RWPE1 (cell line): ENCODE data around the gene SCGB1D4.
"Not testable (repeated sequence)": the region's sequence is repeated elsewhere in the genome, so short reads cannot be mapped to it uniquely, and the experiment has no call there.

Experiments used
- CTCF ChIA-PET: fragments of 350-600 bp; sonication (Branson Sonifier 250); formaldehyde crosslinking; extraction: SDS; loops from one replicate; lab custom pipeline; 2021; lab: Yijun Ruan, JAX
- POLR2A ChIA-PET: fragments of 400-600 bp; formaldehyde crosslinking; extraction: SDS; loops from one replicate; lab custom pipeline; 2020; ENCODE audit warnings: antibody characterized with exemption; ENCODE audit not compliant: low non-redundant PET; lab: Yijun Ruan, JAX
- DNase-seq: peaks from one replicate; pipeline ENCODE4 v3.0.0; 2012; ENCODE audit warnings: low spot score
- H3K27ac ChIP-seq: fragments of 450-650 bp; 2 replicates; pipeline ENCODE4 v1.5.1; 2017
- CTCF ChIP-seq: fragments of 450-650 bp; conservative IDR thresholded peaks from 2 replicates; pipeline ENCODE4 v1.5.1; 2017; ENCODE audit warnings: low read depth, mild to moderate bottlenecking

SCGB1D4 gene

GRCh38 chr11:62338218-62338617 is 39.3 kb upstream of the SCGB1D4 start:
- no peak for DNase-seq
- no peak overlapping the region for H3K27ac ChIP-seq
- POLR2A ChIA-PET: no interaction called here
- CTCF ChIA-PET: interaction anchor here (0.6 to 1.0 kb wide), 3 partner anchors 27 to 63 kb away, joined by 3 to 4 read pairs (median 3); no protein-coding TSS in a partner anchor
- no peak for TF ChIP-seq CTCF

- no peak for TF ChIP-seq CTCF
- DNase-seq: peak; percentile 67
- ChIA-PET CTCF (interaction anchor here (0.6 to 1.0 kb wide), 6 partner anchors 27 to 362 kb away, joined by 3 to 4 read pairs (median 3); no protein-coding TSS in a partner anchor), POLR2A (no interaction called here)
- H3K27ac ChIP-seq: no peak within 1 kb of the TSS
Observed at GRCh38 chr11:62337303-62338181, 38.7 kb upstream of the SCGB1D4 start, which contains the start of gene ASRGL1. TSS of gene ASRGL1 (plus strand) at chr11:62337448. CDS start at chr11:62337978, 530 bp downstream.

- DNase-seq, H3K27ac ChIP-seq, POLR2A ChIA-PET: not testable (repeated sequence)
- CTCF ChIA-PET: interaction anchor here (0.6 to 0.8 kb wide), 3 partner anchors 30 to 362 kb away, joined by 3 read pairs; no protein-coding TSS in a partner anchor
Observed at GRCh38 chr11:62336949-62337302, 38.1 kb upstream of the SCGB1D4 start.

GRCh38 chr11:62333768-62334167 is 34.9 kb upstream of the SCGB1D4 start:
- ChIA-PET CTCF (interaction anchor here (0.7 kb wide), 1 partner anchor 686 kb away, joined by 4 read pairs; no protein-coding TSS in a partner anchor), POLR2A (no interaction called here)
- DNase-seq: no peak

GRCh38 chr11:62331264-62331663 is 32.4 kb upstream of the SCGB1D4 start:
- POLR2A ChIA-PET, CTCF ChIA-PET, H3K27ac ChIP-seq, DNase-seq: not testable (repeated sequence)

More at GRCh38 chr11:62333768-62334167, 34.9 kb upstream of the SCGB1D4 start:
- no peak overlapping the region for H3K27ac ChIP-seq
- TF ChIP-seq CTCF: no peak

- DNase-seq, POLR2A ChIA-PET, H3K27ac ChIP-seq, CTCF ChIA-PET: not testable (repeated sequence)
Observed at GRCh38 chr11:62327541-62327940, 28.7 kb upstream of the SCGB1D4 start.

- POLR2A ChIA-PET, CTCF ChIA-PET, H3K27ac ChIP-seq: not testable (repeated sequence)
Observed at GRCh38 chr11:62326719-62327118, 27.8 kb upstream of the SCGB1D4 start.

GRCh38 chr11:62325781-62326180 is 26.9 kb upstream of the SCGB1D4 start:
- CTCF ChIA-PET, DNase-seq, H3K27ac ChIP-seq, POLR2A ChIA-PET: not testable (repeated sequence)

More at GRCh38 chr11:62326719-62327118, 27.8 kb upstream of the SCGB1D4 start:
- DNase-seq: not testable (repeated sequence)
